ENCODE results near the gene TERB2.
"Not testable (repeated sequence)": the region's sequence is repeated elsewhere in the genome, so short reads cannot be mapped to it uniquely, and the experiment has no call there.

TERB2 gene

GRCh38 chr15:44956388-44956787 lies at the start of gene TERB2:
Gene TERB2 (plus strand): TSS chr15:44956687. CDS start chr15:44956719, 32 bp downstream.
- Mint-ChIP-seq H3K4me1 (no peaks in the 10 kb centered on the region), H3K9me3 (no peaks in the 10 kb centered on the region), H3K36me3 (no peaks in the 10 kb centered on the region), H3K4me3 (no peak within 1 kb of the TSS), H3K27me3 (no peaks in the 10 kb centered on the region), H3K27ac (no peak within 1 kb of the TSS)
- ATAC-seq, result no peak

DNA sequence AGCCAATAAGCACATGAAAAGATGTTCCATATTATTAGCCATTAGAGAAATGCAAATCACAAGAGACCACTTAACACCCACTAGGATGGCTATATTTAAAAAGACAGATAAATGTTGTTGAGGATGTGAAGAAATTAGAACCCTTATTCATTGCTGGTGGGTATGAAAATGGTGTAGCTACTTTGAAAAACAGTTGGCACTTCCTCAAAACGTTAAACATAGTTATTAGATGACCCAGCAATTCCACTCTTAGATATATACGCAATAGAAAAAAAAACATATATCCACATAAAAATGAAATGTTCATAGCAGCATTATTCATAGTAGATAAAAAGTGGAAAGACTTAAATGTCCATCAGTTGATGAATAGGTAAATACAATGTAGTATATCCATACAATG lies 47.1 kb upstream of the TERB2 start:
- no peak for ATAC-seq
- Mint-ChIP-seq H3K27me3 (no peaks in the 10 kb centered on the region), H3K9me3 (peaks cover 4% of the 10 kb centered on the region), H3K36me3 (no peaks in the 10 kb centered on the region), H3K4me3 (no peak overlapping the region), H3K27ac (no peak overlapping the region), H3K4me1 (peaks cover 6% of the 10 kb centered on the region)

GRCh38 chr15:44910981-44911625 lies 45.4 kb upstream of the TERB2 start:
- no peaks in the 10 kb centered on the region for H3K27me3 Mint-ChIP-seq
- no peaks in the 10 kb centered on the region for H3K36me3 Mint-ChIP-seq
- peaks cover 6% of the 10 kb centered on the region for H3K4me1 Mint-ChIP-seq
- peaks cover 4% of the 10 kb centered on the region for H3K9me3 Mint-ChIP-seq
- no peak for ATAC-seq
- H3K4me3 Mint-ChIP-seq, result no peak overlapping the region
- H3K27ac Mint-ChIP-seq, result no peak overlapping the region

DNA sequence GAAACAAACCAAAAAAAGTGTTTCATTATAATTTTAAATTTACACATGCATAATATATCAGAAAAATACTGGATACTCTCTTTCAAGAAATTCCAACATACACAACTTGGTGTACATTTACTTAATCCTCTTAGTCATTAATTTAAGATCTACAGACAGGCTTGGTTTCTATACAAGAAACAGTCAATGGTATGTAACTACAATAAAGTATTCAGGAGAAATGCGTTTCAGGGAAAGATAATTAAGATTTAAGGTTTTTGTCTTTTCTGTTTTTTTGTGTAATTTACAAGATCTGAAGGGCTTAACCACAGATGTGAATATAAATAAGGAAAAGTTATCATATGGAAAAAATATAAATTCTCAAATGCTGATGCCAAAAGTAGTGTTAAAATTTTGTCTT lies 44.3 kb upstream of the TERB2 start:
- H3K9me3 Mint-ChIP-seq, H3K27me3 Mint-ChIP-seq, H3K36me3 Mint-ChIP-seq, H3K27ac Mint-ChIP-seq, ATAC-seq, H3K4me3 Mint-ChIP-seq, H3K4me1 Mint-ChIP-seq: not testable (repeated sequence)

DNA sequence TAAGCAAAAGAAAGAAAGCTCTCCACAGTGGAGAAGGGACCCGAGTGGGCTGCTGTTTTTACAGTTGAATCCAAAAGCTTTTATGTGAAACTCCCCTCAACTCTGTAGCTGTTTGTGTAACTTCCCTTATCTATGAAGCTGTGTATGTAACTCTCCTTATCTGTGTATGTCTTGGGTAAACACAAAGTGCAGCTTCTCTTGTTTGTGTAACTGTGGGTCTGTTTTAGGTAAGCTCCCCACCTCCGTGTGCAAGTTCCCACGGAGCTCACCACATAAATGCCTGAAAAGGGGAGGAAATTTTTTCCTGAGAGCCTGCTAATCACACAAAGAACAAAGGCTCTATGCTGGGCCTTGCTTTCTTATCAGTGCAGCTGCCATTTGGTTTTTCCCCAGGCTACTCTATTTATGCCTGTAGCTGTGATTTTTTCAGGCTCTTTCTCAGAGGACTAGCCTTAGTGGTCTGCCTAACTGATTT lies 43.5 kb upstream of the TERB2 start:
- not testable (repeated sequence) for H3K9me3 Mint-ChIP-seq, H3K4me3 Mint-ChIP-seq, H3K27ac Mint-ChIP-seq, H3K4me1 Mint-ChIP-seq, H3K36me3 Mint-ChIP-seq, H3K27me3 Mint-ChIP-seq, ATAC-seq

DNA sequence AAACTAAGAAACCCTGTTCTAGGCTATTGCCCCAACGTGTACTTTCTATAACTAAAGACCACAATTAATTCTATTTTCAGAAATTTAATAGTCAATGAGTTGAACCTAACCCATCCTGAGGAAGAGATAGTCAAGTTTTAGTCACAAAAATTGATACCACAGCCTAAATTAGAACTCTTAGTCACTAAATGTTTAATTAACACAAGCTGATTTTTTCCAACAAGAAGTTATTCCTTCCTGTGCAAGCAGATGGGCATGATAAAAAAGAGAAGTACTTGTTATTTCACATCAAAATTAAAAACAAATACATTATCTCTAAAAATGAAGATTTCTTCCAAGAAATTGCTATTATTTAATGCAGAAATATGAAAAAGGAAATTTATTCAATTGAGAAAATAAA lies 38.4 kb upstream of the TERB2 start:
- no peak overlapping the region for H3K27ac Mint-ChIP-seq
- H3K4me1 Mint-ChIP-seq, result no peaks in the 10 kb centered on the region
- no peaks in the 10 kb centered on the region for H3K9me3 Mint-ChIP-seq
- no peak for ATAC-seq
- no peaks in the 10 kb centered on the region for H3K36me3 Mint-ChIP-seq
- no peak overlapping the region for H3K4me3 Mint-ChIP-seq
- H3K27me3 Mint-ChIP-seq, result no peaks in the 10 kb centered on the region

GRCh38 chr15:44928658-44929057 lies 27.8 kb upstream of the TERB2 start:
- not testable (repeated sequence) for H3K36me3 Mint-ChIP-seq, H3K27ac Mint-ChIP-seq, ATAC-seq, H3K4me3 Mint-ChIP-seq, H3K4me1 Mint-ChIP-seq, H3K9me3 Mint-ChIP-seq
- peaks cover 10% of the 10 kb centered on the region for H3K27me3 Mint-ChIP-seq

DNA sequence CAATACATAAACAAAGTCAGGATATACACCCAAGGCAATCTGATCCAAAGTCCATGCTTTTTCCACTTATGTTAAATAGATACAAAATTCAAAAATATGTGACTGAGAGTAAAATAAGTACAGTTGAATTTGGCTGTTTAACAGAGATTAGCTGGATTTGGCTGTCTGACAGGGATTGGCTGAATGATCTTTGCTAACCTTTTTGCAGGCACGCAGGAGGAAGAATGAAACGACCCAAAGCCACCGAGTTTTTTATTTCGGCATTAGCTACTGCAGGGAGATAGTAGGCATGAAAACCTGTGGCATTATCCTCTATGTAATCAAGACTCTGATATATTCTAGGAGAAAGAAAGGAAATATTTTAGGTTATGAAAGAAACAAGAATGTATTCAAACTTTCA lies 26.2 kb upstream of the TERB2 start:
- H3K4me3 Mint-ChIP-seq, H3K4me1 Mint-ChIP-seq, ATAC-seq, H3K36me3 Mint-ChIP-seq, H3K9me3 Mint-ChIP-seq, H3K27ac Mint-ChIP-seq: not testable (repeated sequence)
- peaks cover 10% of the 10 kb centered on the region for H3K27me3 Mint-ChIP-seq

- not testable (repeated sequence) for H3K36me3 Mint-ChIP-seq, H3K9me3 Mint-ChIP-seq, H3K4me1 Mint-ChIP-seq, ATAC-seq, H3K4me3 Mint-ChIP-seq, H3K27ac Mint-ChIP-seq
- H3K27me3 Mint-ChIP-seq, result peaks cover 10% of the 10 kb centered on the region
These were observed 1.8 kb downstream of the TERB2 start for GRCh38 chr15:44958302-44958701.

GRCh38 chr15:44968475-44968874 lies 12.0 kb downstream of the TERB2 start:
- Mint-ChIP-seq H3K27ac (no peak overlapping the region), H3K4me1 (no peaks in the 10 kb centered on the region), H3K27me3 (no peaks in the 10 kb centered on the region), H3K36me3 (no peaks in the 10 kb centered on the region), H3K4me3 (no peak overlapping the region), H3K9me3 (no peaks in the 10 kb centered on the region)
- no peak for ATAC-seq

- Mint-ChIP-seq H3K4me3 (no peak overlapping the region), H3K27ac (no peak overlapping the region), H3K27me3 (no peaks in the 10 kb centered on the region), H3K4me1 (no peaks in the 10 kb centered on the region), H3K9me3 (no peaks in the 10 kb centered on the region), H3K36me3 (no peaks in the 10 kb centered on the region)
- ATAC-seq, result no peak
These were observed 14.5 kb downstream of the TERB2 start for GRCh38 chr15:44971036-44971435.

GRCh38 chr15:44976183-44976582 lies 19.7 kb downstream of the TERB2 start:
- not testable (repeated sequence) for H3K4me1 Mint-ChIP-seq, H3K4me3 Mint-ChIP-seq, H3K9me3 Mint-ChIP-seq, ATAC-seq, H3K27me3 Mint-ChIP-seq, H3K36me3 Mint-ChIP-seq, H3K27ac Mint-ChIP-seq

GRCh38 chr15:44977781-44978180 lies 21.3 kb downstream of the TERB2 start:
- H3K27me3 Mint-ChIP-seq, H3K36me3 Mint-ChIP-seq, H3K4me3 Mint-ChIP-seq: not testable (repeated sequence)

DNA sequence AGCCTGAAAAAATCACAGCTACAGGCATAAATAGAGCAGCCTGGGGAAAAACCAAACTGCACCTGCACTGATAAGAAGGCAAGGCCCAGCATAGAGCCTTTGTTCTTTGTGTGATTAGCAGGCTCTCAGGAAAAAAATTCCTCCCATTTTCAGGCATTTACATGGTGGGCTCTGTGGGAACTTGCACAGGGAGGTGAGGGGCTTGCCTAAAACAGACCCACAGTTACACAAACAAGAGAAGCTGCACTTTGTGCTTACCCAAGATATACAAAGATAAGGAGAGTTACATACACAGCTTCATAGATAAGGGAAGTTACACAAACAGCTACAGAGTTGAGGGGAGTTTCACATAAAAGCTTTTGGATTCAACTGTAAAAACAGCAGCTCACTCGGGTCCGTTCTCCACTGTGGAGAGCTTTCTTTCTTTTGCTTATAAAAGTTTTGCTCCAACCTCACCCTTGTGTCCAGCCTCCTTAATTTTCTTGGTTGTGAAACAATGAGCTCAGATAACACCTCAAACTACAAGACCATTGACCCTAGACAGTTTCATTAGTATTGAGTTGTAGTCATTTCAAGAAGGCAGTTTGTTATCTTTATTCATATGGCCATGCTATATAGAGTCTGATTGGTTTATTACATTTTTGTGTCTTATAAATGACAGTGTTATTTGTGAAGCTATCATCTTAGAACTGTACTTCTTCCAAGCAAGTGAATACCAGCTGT lies 23.3 kb downstream of the TERB2 start:
- H3K9me3 Mint-ChIP-seq, H3K4me3 Mint-ChIP-seq, H3K27ac Mint-ChIP-seq, ATAC-seq, H3K4me1 Mint-ChIP-seq, H3K36me3 Mint-ChIP-seq: not testable (repeated sequence)
- H3K27me3 Mint-ChIP-seq, result peaks cover 11% of the 10 kb centered on the region

More at GRCh38 chr15:44977781-44978180, 21.3 kb downstream of the TERB2 start:
- not testable (repeated sequence) for H3K9me3 Mint-ChIP-seq, ATAC-seq, H3K27ac Mint-ChIP-seq, H3K4me1 Mint-ChIP-seq

- H3K36me3 Mint-ChIP-seq, H3K9me3 Mint-ChIP-seq, H3K4me1 Mint-ChIP-seq, ATAC-seq, H3K4me3 Mint-ChIP-seq, H3K27ac Mint-ChIP-seq: not testable (repeated sequence)
- H3K27me3 Mint-ChIP-seq, result peaks cover 11% of the 10 kb centered on the region
These were observed 27.7 kb downstream of the TERB2 start for GRCh38 chr15:44984144-44984543.

GRCh38 chr15:44986346-44987055 lies 30.0 kb downstream of the TERB2 start:
- H3K4me3 Mint-ChIP-seq, H3K36me3 Mint-ChIP-seq, H3K4me1 Mint-ChIP-seq, ATAC-seq, H3K27ac Mint-ChIP-seq, H3K9me3 Mint-ChIP-seq: not testable (repeated sequence)
- peaks cover 17% of the 10 kb centered on the region for H3K27me3 Mint-ChIP-seq

Measured in stimulated activated memory B cell treated with anti-CD40 and anti-IgM and Interleukin-4, amounts not matched to agents 10 μg/mL and 1 μg/mL and 100 μg/mL, for 72 hours (primary cell).